Measurements from ENCODE around the gene INO80B. TPM values are rescaled to one million over a fixed set of nuclear protein-coding genes. Genes with fewer than 3 reads are reported as not detected.
"Not testable (repeated sequence)": the region's sequence is repeated elsewhere in the genome, so short reads cannot be mapped to it uniquely, and the experiment has no call there.

Gene INO80B
- total RNA-seq, 1 donor from 2014 or later, result 24.3 TPM

DNA sequence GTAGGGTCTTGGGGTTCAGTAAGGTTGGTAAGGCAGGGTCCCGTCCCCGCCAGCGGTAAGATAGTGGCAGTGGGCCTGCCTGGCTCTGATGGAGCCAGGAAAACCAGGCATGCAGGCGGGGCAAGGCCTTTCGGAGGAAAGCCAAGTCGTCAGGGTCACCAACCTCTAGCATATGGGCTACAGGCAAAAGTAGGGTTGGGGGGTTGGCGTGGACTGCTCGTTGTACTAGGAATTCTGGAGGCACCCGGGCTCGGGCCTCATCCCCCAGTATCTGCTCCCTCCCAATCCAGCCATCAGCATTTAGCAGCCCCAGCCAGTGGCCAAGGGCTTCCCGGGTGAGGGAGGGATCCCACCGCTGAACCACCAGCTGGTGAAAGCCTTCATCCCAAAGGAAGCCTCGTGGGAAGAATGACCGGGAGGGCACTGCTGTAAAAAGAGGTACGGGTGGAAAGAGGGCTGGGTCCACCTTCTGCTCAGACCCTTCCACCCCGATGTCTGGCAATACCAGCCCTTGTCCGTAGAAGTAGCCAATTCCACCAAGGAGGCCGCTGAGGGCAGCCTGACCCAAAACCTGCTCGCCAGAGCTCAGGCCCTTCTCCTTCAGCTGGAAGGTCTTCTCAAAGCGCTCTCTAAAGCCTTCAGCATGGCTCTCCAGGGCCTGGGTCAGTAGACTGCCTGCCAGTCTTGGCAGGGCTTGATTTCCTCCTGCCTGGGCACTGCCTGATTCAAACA, 7.3 kb downstream of the INO80B start:
- no peak for DNase-seq (ENCODE audit: low spot score)
- Mint-ChIP-seq H3K27ac (ENCODE audit: unreplicated experiment) (peak overlapping the region; percentile 54), H3K9me3 (ENCODE audit: low read depth) (no peaks in the 10 kb centered on the region), H3K36me3 (ENCODE audit: low read depth) (peaks cover 2% of the 10 kb centered on the region), H3K4me1 (ENCODE audit: low read depth) (peaks cover 46% of the 10 kb centered on the region), H3K27me3 (ENCODE audit: low read depth) (no peaks in the 10 kb centered on the region), H3K4me3 (ENCODE audit: unreplicated experiment) (no peak overlapping the region)
- TF ChIP-seq CTCF (IDR thresholded peaks at IDR 0.05), result no peak

DNA sequence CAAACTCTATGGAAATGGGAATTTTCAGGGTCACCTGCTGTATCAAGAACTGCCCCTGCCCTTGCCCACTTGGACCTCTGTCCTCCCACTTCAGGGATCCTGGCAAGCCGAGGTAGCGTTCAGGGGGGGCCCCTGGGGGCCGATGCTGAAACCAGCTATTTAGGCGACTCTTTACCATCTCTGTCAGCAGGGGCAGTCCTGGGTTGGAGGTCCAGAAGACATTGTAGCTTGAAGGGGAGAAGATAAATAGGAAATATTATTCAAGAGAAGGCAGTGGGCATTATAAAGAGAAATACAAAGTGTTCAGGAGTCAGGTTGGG, 7.9 kb downstream of the INO80B start:
- no peak for TF ChIP-seq CTCF (IDR thresholded peaks at IDR 0.05)
- Mint-ChIP-seq H3K36me3 (ENCODE audit: low read depth) (peaks cover 2% of the 10 kb centered on the region), H3K4me1 (ENCODE audit: low read depth) (peaks cover 45% of the 10 kb centered on the region), H3K4me3 (ENCODE audit: unreplicated experiment) (no peak overlapping the region), H3K9me3 (ENCODE audit: low read depth) (no peaks in the 10 kb centered on the region), H3K27ac (ENCODE audit: unreplicated experiment) (peak overlapping the region; percentile 54), H3K27me3 (ENCODE audit: low read depth) (no peaks in the 10 kb centered on the region)
- DNase-seq (ENCODE audit: low spot score), result no peak

GRCh38 chr2:74464406-74464805, 9.5 kb downstream of the INO80B start:
- no peaks in the 10 kb centered on the region for H3K27me3 Mint-ChIP-seq (ENCODE audit: low read depth)
- H3K4me3 Mint-ChIP-seq (ENCODE audit: unreplicated experiment), result peak overlapping the region; percentile 99
- TF ChIP-seq CTCF (IDR thresholded peaks at IDR 0.05), result no peak
- peak overlapping the region; percentile 68 for H3K27ac Mint-ChIP-seq (ENCODE audit: unreplicated experiment)
- DNase-seq (ENCODE audit: low spot score), result no peak
- H3K9me3 Mint-ChIP-seq (ENCODE audit: low read depth), result no peaks in the 10 kb centered on the region
- H3K36me3 Mint-ChIP-seq (ENCODE audit: low read depth), result peaks cover 2% of the 10 kb centered on the region
- H3K4me1 Mint-ChIP-seq (ENCODE audit: low read depth), result peaks cover 37% of the 10 kb centered on the region

DNA sequence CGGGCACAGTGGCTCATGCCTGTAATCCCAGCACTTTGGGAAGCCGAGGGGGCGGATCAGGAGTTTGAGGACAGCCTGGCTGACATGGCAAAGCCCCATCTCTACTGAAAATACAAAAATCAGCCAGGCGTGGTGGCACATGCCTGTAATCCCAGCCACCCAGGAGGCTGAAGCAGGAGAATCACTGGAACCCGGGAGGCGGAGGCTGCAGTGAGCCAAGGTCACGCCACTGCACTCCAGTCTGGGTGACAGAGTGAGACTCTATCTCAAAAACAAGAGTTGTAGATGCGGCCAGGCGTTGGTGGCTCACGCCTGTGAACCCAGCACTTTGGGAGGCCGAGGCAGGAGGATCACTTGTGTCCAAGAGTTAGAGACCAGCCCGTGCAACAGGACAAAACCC, 15.9 kb downstream of the INO80B start:
- not testable (repeated sequence) for H3K27ac Mint-ChIP-seq (ENCODE audit: unreplicated experiment)

DNA sequence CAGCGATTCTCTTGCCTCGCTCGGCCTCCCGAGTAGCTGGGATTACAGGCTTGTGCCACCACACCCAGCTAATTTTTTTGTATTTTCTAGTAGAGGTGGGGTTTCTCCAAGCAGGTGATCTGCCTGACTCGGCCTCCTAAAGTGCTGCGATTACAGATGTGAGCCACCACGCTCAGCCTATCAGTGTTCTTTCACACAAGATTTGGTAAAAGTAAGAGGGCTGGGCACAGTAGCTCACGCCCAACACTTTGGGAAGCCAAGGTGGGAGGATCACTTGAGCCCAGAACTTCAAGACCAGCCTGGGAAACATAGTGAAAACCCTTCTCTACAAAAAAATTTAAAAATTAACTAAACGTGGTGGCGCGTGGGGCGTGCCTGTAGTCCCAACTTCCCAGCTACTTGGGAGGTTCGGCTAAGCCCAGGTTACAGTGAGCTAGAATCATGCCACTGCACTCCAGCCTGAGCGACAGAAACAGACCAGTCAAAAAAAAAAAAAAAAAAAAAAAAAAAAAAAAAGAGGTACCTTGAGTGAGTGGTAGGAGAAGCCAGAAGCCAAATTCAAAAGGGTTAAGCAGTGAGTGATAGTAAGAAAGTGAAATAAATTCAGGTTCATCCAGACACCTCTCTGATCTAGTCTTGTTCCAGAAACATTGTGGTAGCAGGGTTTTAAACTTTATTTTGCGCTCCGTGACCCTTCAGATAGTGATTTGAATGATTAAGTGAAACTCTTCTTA, 16.6 kb downstream of the INO80B start:
- Mint-ChIP-seq H3K9me3 (ENCODE audit: low read depth) (no peaks in the 10 kb centered on the region), H3K27me3 (ENCODE audit: low read depth) (no peaks in the 10 kb centered on the region)

More for the DNA sequence above, 15.9 kb downstream of the INO80B start:
- H3K4me3 Mint-ChIP-seq (ENCODE audit: unreplicated experiment); H3K9me3 Mint-ChIP-seq (ENCODE audit: low read depth); H3K27me3 Mint-ChIP-seq (ENCODE audit: low read depth); DNase-seq (ENCODE audit: low spot score); H3K36me3 Mint-ChIP-seq (ENCODE audit: low read depth): not testable (repeated sequence)
- H3K4me1 Mint-ChIP-seq (ENCODE audit: low read depth), result peaks cover 29% of the 10 kb centered on the region

More for the DNA sequence above, 16.6 kb downstream of the INO80B start:
- Mint-ChIP-seq H3K4me1 (ENCODE audit: low read depth) (peaks cover 25% of the 10 kb centered on the region), H3K27ac (ENCODE audit: unreplicated experiment) (peak overlapping the region; percentile 97), H3K4me3 (ENCODE audit: unreplicated experiment) (peak overlapping the region; percentile 85), H3K36me3 (ENCODE audit: low read depth) (peaks cover 8% of the 10 kb centered on the region)
- no peak for DNase-seq (ENCODE audit: low spot score)
- TF ChIP-seq CTCF (IDR thresholded peaks at IDR 0.05), result no peak

All from chondrocyte (in vitro differentiated cells).